Retinal pigment epithelial cell (primary cell): Measurements from ENCODE around the gene PSMA8.

Experiments
- DNase-seq: peaks from one replicate; pipeline ENCODE4 v3.0.0-alpha.2; 2010; ENCODE audit warnings: low read depth
- H3K4me3 ChIP-seq: 2 replicates; pipeline ENCODE4 v1.5.1; 2011; ENCODE audit warnings: mild to moderate bottlenecking, low read length, control low read depth, moderate library complexity
- TF ChIP-seq, protein P1 (sequence below): conservative IDR thresholded peaks from 2 replicates; pipeline ENCODE4 v1.5.1; 2011; ENCODE audit warnings: low read depth, low read length, control low read depth, inconsistent platforms

PSMA8 gene

GRCh38 chr18:26215247-26215970, 81.7 kb downstream of the PSMA8 start:
- no peak for DNase-seq
- H3K4me3 ChIP-seq = no peak overlapping the region

DNA sequence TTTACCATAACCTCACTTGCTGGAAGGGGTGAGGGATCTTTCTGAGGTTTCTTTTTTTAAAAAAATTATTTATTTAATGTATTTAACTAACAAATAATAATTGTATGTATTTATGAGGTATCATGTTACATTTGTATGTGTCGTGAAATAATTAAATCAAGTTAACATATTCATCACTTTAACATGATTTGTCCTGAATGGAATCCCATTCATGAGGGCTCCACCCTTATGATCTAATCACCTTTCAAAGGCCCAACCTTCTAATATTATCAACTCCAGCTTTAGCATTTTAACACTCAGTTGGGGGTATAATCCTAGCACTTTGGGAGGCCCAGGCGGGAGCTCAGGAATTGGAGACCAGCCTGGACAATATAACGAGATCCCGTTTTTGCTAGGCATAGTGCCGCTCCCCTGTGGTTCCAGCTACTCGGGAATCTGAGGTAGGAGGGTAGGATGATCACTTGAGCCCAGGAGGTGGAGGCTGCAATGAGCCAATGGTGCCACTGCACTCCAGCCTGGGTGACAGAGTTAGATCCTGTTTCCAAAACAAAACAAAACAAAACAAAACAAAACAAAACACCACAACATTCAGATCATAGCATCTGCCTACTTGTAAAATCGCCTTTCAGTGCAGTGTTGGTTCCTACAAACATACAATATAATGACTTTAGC, 91.5 kb downstream of the PSMA8 start:
- no peak for DNase-seq
- TF ChIP-seq, protein P1, sequence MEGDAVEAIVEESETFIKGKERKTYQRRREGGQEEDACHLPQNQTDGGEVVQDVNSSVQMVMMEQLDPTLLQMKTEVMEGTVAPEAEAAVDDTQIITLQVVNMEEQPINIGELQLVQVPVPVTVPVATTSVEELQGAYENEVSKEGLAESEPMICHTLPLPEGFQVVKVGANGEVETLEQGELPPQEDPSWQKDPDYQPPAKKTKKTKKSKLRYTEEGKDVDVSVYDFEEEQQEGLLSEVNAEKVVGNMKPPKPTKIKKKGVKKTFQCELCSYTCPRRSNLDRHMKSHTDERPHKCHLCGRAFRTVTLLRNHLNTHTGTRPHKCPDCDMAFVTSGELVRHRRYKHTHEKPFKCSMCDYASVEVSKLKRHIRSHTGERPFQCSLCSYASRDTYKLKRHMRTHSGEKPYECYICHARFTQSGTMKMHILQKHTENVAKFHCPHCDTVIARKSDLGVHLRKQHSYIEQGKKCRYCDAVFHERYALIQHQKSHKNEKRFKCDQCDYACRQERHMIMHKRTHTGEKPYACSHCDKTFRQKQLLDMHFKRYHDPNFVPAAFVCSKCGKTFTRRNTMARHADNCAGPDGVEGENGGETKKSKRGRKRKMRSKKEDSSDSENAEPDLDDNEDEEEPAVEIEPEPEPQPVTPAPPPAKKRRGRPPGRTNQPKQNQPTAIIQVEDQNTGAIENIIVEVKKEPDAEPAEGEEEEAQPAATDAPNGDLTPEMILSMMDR = no peak
- H3K4me3 ChIP-seq = no peak overlapping the region

More at GRCh38 chr18:26215247-26215970, 81.7 kb downstream of the PSMA8 start:
- TF ChIP-seq, protein P1 = no peak

DNA sequence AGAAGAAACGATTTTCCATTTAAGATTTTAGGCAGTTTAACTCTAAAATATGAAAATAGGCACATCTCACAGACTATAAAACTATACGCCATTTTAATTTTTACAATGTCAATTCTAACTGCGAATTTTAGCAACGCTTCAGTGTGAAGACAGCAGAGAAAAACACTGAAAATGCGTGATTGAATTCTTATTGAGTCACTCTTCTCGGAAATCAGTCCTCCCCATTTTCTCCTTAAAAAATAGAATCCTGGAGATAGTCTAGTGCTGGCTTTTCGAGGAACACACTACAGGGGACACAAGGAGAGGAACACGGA, 92.2 kb downstream of the PSMA8 start:
- no peak for DNase-seq
- TF ChIP-seq, protein P1 = no peak
- peak overlapping the region; percentile 74 for H3K4me3 ChIP-seq

GRCh38 chr18:26226229-26227050, 92.8 kb downstream of the PSMA8 start, which contains the start of gene TAF4B:
TSS of gene TAF4B (plus strand) at chr18:26226445. CDS start at chr18:26226934, 489 bp downstream.
- TF ChIP-seq, protein P1 = no peak
- peak; percentile 66 for DNase-seq
- peak within 1 kb of the TSS; percentile 74 for H3K4me3 ChIP-seq

DNA sequence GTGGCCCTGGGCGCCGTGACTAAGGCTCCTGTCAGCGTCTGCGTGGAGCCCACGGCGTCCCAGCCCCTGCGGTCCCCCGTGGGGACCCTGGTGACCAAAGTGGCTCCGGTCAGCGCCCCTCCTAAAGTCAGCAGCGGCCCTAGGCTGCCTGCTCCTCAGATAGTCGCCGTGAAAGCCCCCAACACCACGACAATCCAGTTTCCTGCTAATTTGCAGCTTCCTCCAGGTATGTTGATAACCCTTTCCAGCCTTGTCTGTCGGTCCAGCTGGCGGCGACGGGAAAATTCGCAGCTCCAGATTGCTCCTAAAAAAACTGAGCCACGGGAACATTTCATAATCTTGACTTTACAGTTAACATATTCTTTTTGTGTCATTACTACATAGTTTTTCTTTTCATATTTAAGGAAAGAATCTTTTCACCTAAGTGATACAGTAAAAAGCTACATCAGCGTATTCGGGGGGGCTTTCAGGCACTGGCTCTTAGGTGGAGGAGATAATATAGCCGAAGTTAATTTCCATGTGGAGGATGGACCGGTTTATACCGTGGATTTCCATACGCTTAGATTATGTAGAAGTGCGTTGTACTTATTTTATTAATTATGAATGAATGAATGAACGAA, 93.5 kb downstream of the PSMA8 start:
- DNase-seq = no peak
- peak overlapping the region; percentile 74 for H3K4me3 ChIP-seq
- TF ChIP-seq, protein P1 = no peak

DNA sequence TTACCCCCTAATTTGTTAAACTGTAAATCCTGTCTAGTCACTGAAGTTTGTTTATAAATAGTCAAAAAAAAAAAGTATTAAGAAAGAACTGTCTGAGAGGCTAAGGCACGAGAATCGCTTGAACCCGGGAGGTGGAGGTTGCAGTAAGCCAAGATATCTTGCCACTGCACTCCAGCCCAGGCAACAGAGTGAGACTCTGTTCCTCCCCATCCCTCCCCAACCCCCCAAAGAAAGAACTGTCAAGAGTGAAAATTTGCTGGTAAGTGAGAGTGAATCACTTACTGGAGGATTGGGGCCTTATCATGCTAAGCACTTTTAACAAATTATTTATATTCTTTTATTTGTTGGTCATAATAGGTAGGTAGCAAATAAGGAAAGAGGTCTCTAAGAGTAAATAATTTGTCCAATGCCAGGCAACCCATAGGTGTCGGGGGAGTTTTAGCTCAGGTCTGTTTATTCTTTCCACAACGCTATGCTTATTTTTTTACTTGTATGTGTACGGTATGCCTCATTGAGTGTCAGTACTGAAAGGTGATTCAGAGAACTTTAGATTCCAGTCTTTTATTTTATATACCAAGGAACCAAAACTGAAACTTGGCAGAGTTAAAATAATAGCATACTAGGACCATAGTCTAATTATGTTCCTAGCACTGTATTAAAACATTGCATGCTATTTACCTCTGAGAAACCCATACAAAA, 95.0 kb downstream of the PSMA8 start:
- TF ChIP-seq, protein P1 = no peak
- H3K4me3 ChIP-seq = no peak overlapping the region
- no peak for DNase-seq
